GM19463 (cell line): ENCODE measurements around the gene RAB39A.
"Not testable (repeated sequence)": the region's sequence is repeated elsewhere in the genome, so short reads cannot be mapped to it uniquely, and the experiment has no call there.

ENCODE experiments used
- ATAC-seq: cut with Tn5 transposase; IDR thresholded peaks from one replicate; pipeline ENCODE4 v1.9.1; 2021; ENCODE audit warnings: mild to moderate bottlenecking, moderate library complexity; ENCODE audit not compliant: unreplicated experiment

Gene RAB39A

GRCh38 chr11:107928046-107928766 lies at the start of gene RAB39A:
TSS of gene RAB39A (plus strand) at chr11:107928448. CDS start at chr11:107928569, 121 bp downstream.
- ATAC-seq = peak; percentile 91

- not testable (repeated sequence) for ATAC-seq
Measured at GRCh38 chr11:107881471-107881870, 46.8 kb upstream of the RAB39A start.

GRCh38 chr11:107882095-107882820 lies 46.0 kb upstream of the RAB39A start:
- no peak for ATAC-seq

GRCh38 chr11:107898270-107898669 lies 30.0 kb upstream of the RAB39A start:
- ATAC-seq = no peak

- no peak for ATAC-seq
Measured at GRCh38 chr11:107908211-107908610, 20.0 kb upstream of the RAB39A start.

GRCh38 chr11:107912415-107912814 lies 15.8 kb upstream of the RAB39A start:
- ATAC-seq = not testable (repeated sequence)

- ATAC-seq = no peak
Measured at GRCh38 chr11:107915229-107915628, 13.0 kb upstream of the RAB39A start.

GRCh38 chr11:107916671-107917241 lies 11.5 kb upstream of the RAB39A start:
- peak; percentile 80 for ATAC-seq

GRCh38 chr11:107921997-107922396 lies 6.3 kb upstream of the RAB39A start:
- ATAC-seq = no peak

GRCh38 chr11:107923519-107923918 lies 4.7 kb upstream of the RAB39A start:
- ATAC-seq = not testable (repeated sequence)

- no peak for ATAC-seq
Measured at GRCh38 chr11:107924306-107924705, 3.9 kb upstream of the RAB39A start.

- no peak for ATAC-seq
Measured at GRCh38 chr11:107927559-107927958, 689 bp upstream of the RAB39A start.

GRCh38 chr11:107928767-107929507 lies 689 bp downstream of the RAB39A start:
- ATAC-seq = peak; percentile 15

- ATAC-seq = peak; percentile 13
Measured at GRCh38 chr11:107929611-107930200, 1.5 kb downstream of the RAB39A start.

- no peak for ATAC-seq
Measured at GRCh38 chr11:107931206-107931605, 3.0 kb downstream of the RAB39A start.

GRCh38 chr11:107947904-107948303 lies 19.7 kb downstream of the RAB39A start:
- ATAC-seq = no peak

- ATAC-seq = not testable (repeated sequence)
Measured at GRCh38 chr11:107948328-107948727, 20.1 kb downstream of the RAB39A start.

GRCh38 chr11:107951155-107951554 lies 22.9 kb downstream of the RAB39A start:
- ATAC-seq = no peak

GRCh38 chr11:107953446-107953845 lies 25.2 kb downstream of the RAB39A start:
- ATAC-seq = no peak

- no peak for ATAC-seq
Measured at GRCh38 chr11:107956543-107956942, 28.3 kb downstream of the RAB39A start.

GRCh38 chr11:107957109-107957588 lies 28.9 kb downstream of the RAB39A start:
- ATAC-seq = peak; percentile 72
